SK-N-SH treated with all-trans-retinoic acid at 6 μM for 48 hours (cell line): ENCODE results near the gene MAN1A1.
A peak's percentile ranks its signal among the peaks of the same experiment; 100 is the strongest.

ENCODE experiments used
- ATAC-seq: fragments of 200-7000 bp; cut with Tn5 transposase; 3 replicates; pipeline ENCODE4 v1.9.1; 2020; ENCODE audit warnings: mild to moderate bottlenecking, moderate library complexity
- CSDC2 ChIP-seq: fragments of 250-450 bp; sonication (Bioruptor Pico); IDR thresholded peaks from 2 replicates; pipeline ENCODE4 v1.5.0; 2020; ENCODE audit warnings: mild to moderate bottlenecking, moderate library complexity
- ESRRG ChIP-seq: fragments of 250-450 bp; sonication (Bioruptor Pico); IDR thresholded peaks from 2 replicates; pipeline ENCODE4 v1.6.1; 2021; ENCODE audit warnings: mild to moderate bottlenecking
- GLIS3 ChIP-seq: fragments of 250-450 bp; sonication (Bioruptor Pico); IDR thresholded peaks from 2 replicates; pipeline ENCODE4 v1.5.0; 2020; ENCODE audit warnings: mild to moderate bottlenecking, moderate library complexity
- ISL1 ChIP-seq: fragments of 250-450 bp; sonication (Bioruptor Pico); IDR thresholded peaks from 2 replicates; pipeline ENCODE4 v2.1.2; 2022; ENCODE audit warnings: mild to moderate bottlenecking, moderate library complexity
- POU6F1 ChIP-seq: fragments of 250-450 bp; sonication (Bioruptor Pico); IDR thresholded peaks from 2 replicates; pipeline ENCODE4 v1.8.0; 2021; ENCODE audit warnings: low read depth, mild to moderate bottlenecking, moderate library complexity, borderline replicate concordance
- PPARA ChIP-seq: fragments of 250-450 bp; sonication (Bioruptor Pico); IDR thresholded peaks from 2 replicates; pipeline ENCODE4 v1.5.0; 2020; ENCODE audit warnings: mild to moderate bottlenecking, borderline replicate concordance
- RARB ChIP-seq: fragments of 250-450 bp; sonication (Bioruptor Pico); IDR thresholded peaks from 2 replicates; pipeline ENCODE4 v1.8.0; 2021; ENCODE audit warnings: mild to moderate bottlenecking, moderate library complexity
- SNAI2 ChIP-seq: fragments of 250-450 bp; sonication (Bioruptor Pico); IDR thresholded peaks from 2 replicates; pipeline ENCODE4 v1.5.0; 2020; ENCODE audit warnings: mild to moderate bottlenecking, moderate library complexity
- TOX ChIP-seq: fragments of 250-450 bp; sonication (Bioruptor Pico); IDR thresholded peaks from 2 replicates; pipeline ENCODE4 v1.8.0; 2021; ENCODE audit warnings: mild to moderate bottlenecking, moderate library complexity, borderline replicate concordance
- TSHZ2 ChIP-seq: fragments of 250-450 bp; sonication (Bioruptor Pico); IDR thresholded peaks from 2 replicates; pipeline ENCODE4 v1.5.0; 2020; ENCODE audit warnings: mild to moderate bottlenecking, moderate library complexity
- ZC3H10 ChIP-seq: fragments of 250-450 bp; sonication (Bioruptor Pico); IDR thresholded peaks from 2 replicates; pipeline ENCODE4 v1.5.1; 2021; ENCODE audit warnings: mild to moderate bottlenecking, moderate library complexity
- ZFP3 ChIP-seq: fragments of 250-450 bp; sonication (Bioruptor Pico); IDR thresholded peaks from 2 replicates; pipeline ENCODE4 v1.5.0; 2020; ENCODE audit warnings: mild to moderate bottlenecking, moderate library complexity
- ZFP30 ChIP-seq: fragments of 450-650 bp; formaldehyde crosslinking; IDR thresholded peaks from 2 replicates; pipeline ENCODE4 v1.5.0; 2022; ENCODE audit warnings: mild to moderate bottlenecking, moderate library complexity
- ZNF565 ChIP-seq: fragments of 450-650 bp; formaldehyde crosslinking; conservative IDR thresholded peaks from 2 replicates; pipeline ENCODE4 v1.5.0; 2020; ENCODE audit warnings: low read depth, mild to moderate bottlenecking, moderate library complexity
- ZNF8 ChIP-seq: fragments of 450-650 bp; formaldehyde crosslinking; IDR thresholded peaks from 2 replicates; pipeline ENCODE4 v1.5.0; 2020; ENCODE audit warnings: mild to moderate bottlenecking, moderate library complexity
- TF ChIP-seq, protein P1 (sequence below): fragments of 250-450 bp; sonication (Bioruptor Pico); IDR thresholded peaks from 2 replicates; pipeline ENCODE4 v1.8.0; 2020; ENCODE audit warnings: mild to moderate bottlenecking, moderate library complexity, borderline replicate concordance

Gene MAN1A1

GRCh38 chr6:119267126-119267905 lies 82.2 kb downstream of the MAN1A1 start:
- TF ChIP-seq ZC3H10 (CRISPR knock-in tag) (no peak), RARB (CRISPR knock-in tag) (no peak), ISL1 (CRISPR knock-in tag) (no peak)
- TF ChIP-seq, protein P1, sequence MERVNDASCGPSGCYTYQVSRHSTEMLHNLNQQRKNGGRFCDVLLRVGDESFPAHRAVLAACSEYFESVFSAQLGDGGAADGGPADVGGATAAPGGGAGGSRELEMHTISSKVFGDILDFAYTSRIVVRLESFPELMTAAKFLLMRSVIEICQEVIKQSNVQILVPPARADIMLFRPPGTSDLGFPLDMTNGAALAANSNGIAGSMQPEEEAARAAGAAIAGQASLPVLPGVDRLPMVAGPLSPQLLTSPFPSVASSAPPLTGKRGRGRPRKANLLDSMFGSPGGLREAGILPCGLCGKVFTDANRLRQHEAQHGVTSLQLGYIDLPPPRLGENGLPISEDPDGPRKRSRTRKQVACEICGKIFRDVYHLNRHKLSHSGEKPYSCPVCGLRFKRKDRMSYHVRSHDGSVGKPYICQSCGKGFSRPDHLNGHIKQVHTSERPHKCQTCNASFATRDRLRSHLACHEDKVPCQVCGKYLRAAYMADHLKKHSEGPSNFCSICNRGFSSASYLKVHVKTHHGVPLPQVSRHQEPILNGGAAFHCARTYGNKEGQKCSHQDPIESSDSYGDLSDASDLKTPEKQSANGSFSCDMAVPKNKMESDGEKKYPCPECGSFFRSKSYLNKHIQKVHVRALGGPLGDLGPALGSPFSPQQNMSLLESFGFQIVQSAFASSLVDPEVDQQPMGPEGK (CRISPR knock-in tag): no peak
- ATAC-seq: no peak

- ATAC-seq: no peak
- TF ChIP-seq TSHZ2 (CRISPR knock-in tag): no peak
- no peak for TF ChIP-seq ESRRG
- TF ChIP-seq ZFP3 (CRISPR knock-in tag): no peak
- no peak for TF ChIP-seq SNAI2 (CRISPR knock-in tag)
Observed at GRCh38 chr6:119264854-119265397, 84.6 kb downstream of the MAN1A1 start.

DNA sequence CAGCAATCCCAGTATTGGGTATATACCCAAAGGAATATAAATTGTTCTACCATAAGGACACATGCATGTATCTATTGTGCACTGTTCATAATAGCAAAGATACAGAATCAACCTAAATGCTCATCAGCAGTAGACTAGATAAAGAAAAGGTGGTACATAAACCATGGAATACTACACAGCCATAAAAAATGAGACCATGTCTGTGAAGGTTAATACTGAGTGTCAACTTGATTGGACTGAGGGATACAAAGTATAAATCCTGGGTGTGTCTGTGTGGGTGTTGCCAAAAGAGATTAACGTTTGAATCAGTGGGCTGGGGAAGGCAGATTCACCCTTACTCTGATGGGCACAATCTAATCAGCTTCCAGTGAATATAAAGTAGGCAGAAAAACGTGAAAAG lies 86.9 kb downstream of the MAN1A1 start:
- no peak for ATAC-seq
- TF ChIP-seq POU6F1 (CRISPR knock-in tag) (no peak), TSHZ2 (CRISPR knock-in tag) (no peak), ZNF565 (CRISPR knock-in tag) (no peak), GLIS3 (CRISPR knock-in tag) (no peak), ESRRG (no peak), PPARA (no peak), RARB (CRISPR knock-in tag) (no peak), ZFP3 (CRISPR knock-in tag) (no peak), ZFP30 (CRISPR knock-in tag) (no peak)
- TF ChIP-seq, protein P1 (CRISPR knock-in tag): no peak

DNA sequence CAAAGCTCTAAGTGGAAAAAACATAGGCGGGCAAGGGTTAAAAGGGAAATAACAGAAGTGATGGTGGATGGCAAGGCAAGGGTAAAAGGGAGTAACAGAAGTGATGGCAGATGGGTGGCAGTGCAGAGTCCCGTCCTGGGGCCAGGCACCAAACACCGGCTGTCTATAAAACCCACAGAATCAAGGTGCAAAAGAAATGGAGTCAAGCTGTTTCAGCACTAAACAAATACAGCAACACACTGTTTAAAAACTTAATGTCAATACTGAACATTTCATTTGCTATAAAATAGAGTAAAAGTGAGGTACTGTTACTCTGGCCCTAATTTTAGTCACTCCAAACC lies 87.6 kb downstream of the MAN1A1 start:
- ATAC-seq: peak; percentile 20; the same call in 2 of the 3 replicates
- TF ChIP-seq POU6F1 (CRISPR knock-in tag) (no peak), ESRRG (no peak), TOX (CRISPR knock-in tag) (no peak), CSDC2 (no peak), ZNF8 (CRISPR knock-in tag) (no peak)
- TF ChIP-seq, all 23 proteins: peak for 0
